H9 (cell line): ENCODE results near the gene GARIN5A. TPM values are rescaled to one million over a fixed set of nuclear protein-coding genes. Genes with fewer than 3 reads are reported as not detected.

Experiments
- DNase-seq: peaks from one replicate; pipeline ENCODE4 v3.0.0-alpha.2; 2017
- H2AFZ ChIP-seq: one replicate; pipeline ENCODE4 v1.6.1; 2013; ENCODE audit warnings: mild to moderate bottlenecking, low read length, control low read depth, moderate library complexity
- H2AK5ac ChIP-seq: 2 replicates; pipeline ENCODE4 v1.6.1; 2013; ENCODE audit warnings: low read length, control low read depth, mixed read lengths; ENCODE audit not compliant: insufficient read length
- H2BK120ac ChIP-seq: one replicate; pipeline ENCODE4 v1.6.1; 2013; ENCODE audit warnings: low read depth, mild to moderate bottlenecking, low read length, control low read depth, inconsistent platforms; ENCODE audit not compliant: poor library complexity, severe bottlenecking
- H2BK12ac ChIP-seq: 2 replicates; pipeline ENCODE4 v1.6.1; 2013; ENCODE audit warnings: low read length, control low read depth, mixed read lengths, low read depth; ENCODE audit not compliant: insufficient read length
- H2BK15ac ChIP-seq: 2 replicates; pipeline ENCODE4 v1.6.1; 2013; ENCODE audit warnings: low read depth, low read length, control low read depth
- H2BK20ac ChIP-seq: one replicate; pipeline ENCODE4 v1.6.1; 2013; ENCODE audit warnings: low read depth, mild to moderate bottlenecking, low read length, control low read depth, inconsistent platforms; ENCODE audit not compliant: poor library complexity, severe bottlenecking
- H2BK5ac ChIP-seq: 2 replicates; pipeline ENCODE4 v1.6.1; 2013; ENCODE audit warnings: low read length, control low read depth, mixed read lengths; ENCODE audit not compliant: insufficient read length
- H3K14ac ChIP-seq: 2 replicates; pipeline ENCODE4 v1.6.1; 2013; ENCODE audit warnings: low read length, control low read depth; ENCODE audit not compliant: insufficient read depth
- H3K18ac ChIP-seq: 2 replicates; pipeline ENCODE4 v1.6.1; 2013; ENCODE audit warnings: low read depth, mild to moderate bottlenecking, mixed read lengths, low read length, control low read depth; ENCODE audit not compliant: insufficient read length
- H3K23ac ChIP-seq: 2 replicates; pipeline ENCODE4 v1.6.1; 2013; ENCODE audit warnings: low read length, control low read depth, mixed read lengths, low read depth; ENCODE audit not compliant: insufficient read length
- H3K23me2 ChIP-seq: 2 replicates; pipeline ENCODE4 v1.6.1; 2013; ENCODE audit warnings: low read depth, mild to moderate bottlenecking, mixed read lengths, low read length, control low read depth; ENCODE audit not compliant: insufficient read length, poor library complexity, severe bottlenecking
- H3K27ac ChIP-seq: 2 replicates; pipeline ENCODE4 v1.5.1; 2013; ENCODE audit warnings: low read length, control low read depth, mixed read lengths, low read depth; ENCODE audit not compliant: insufficient read length
- H3K27me3 ChIP-seq: 2 replicates; pipeline ENCODE4 v1.6.1; 2013; ENCODE audit warnings: low read length, control low read depth, inconsistent platforms; ENCODE audit not compliant: insufficient read depth
- H3K4ac ChIP-seq: 2 replicates; pipeline ENCODE4 v1.6.1; 2013; ENCODE audit warnings: low read depth, mild to moderate bottlenecking, control low read depth, inconsistent platforms, low read length, moderate library complexity
- H3K4me1 ChIP-seq: 2 replicates; pipeline ENCODE4 v1.6.1; 2013; ENCODE audit warnings: low read length, control low read depth, inconsistent platforms; ENCODE audit not compliant: insufficient read depth
- H3K4me2 ChIP-seq: 2 replicates; pipeline ENCODE4 v1.6.1; 2013; ENCODE audit warnings: low read length, control low read depth, mixed read lengths; ENCODE audit not compliant: insufficient read length, insufficient read depth
- H3K56ac ChIP-seq: 2 replicates; pipeline ENCODE4 v1.6.1; 2013; ENCODE audit warnings: low read depth, mild to moderate bottlenecking, mixed read lengths, low read length, control low read depth; ENCODE audit not compliant: insufficient read length
- H3K79me1 ChIP-seq: 2 replicates; pipeline ENCODE4 v1.6.1; 2013; ENCODE audit warnings: low read depth, mild to moderate bottlenecking, moderate library complexity, low read length, control low read depth, inconsistent platforms; ENCODE audit not compliant: insufficient read depth, poor library complexity, severe bottlenecking
- H3K79me2 ChIP-seq: 2 replicates; pipeline ENCODE4 v1.6.1; 2013; ENCODE audit warnings: low read length, control low read depth, inconsistent platforms; ENCODE audit not compliant: insufficient read depth
- H3K9ac ChIP-seq: 2 replicates; pipeline ENCODE4 v1.6.1; 2013; ENCODE audit warnings: low read length, control low read depth, mixed read lengths; ENCODE audit not compliant: insufficient read length; ENCODE audit errors: extremely low read depth
- H3K9me3 ChIP-seq: one replicate; pipeline ENCODE4 v1.6.1; 2013; ENCODE audit warnings: low read depth, low read length, inconsistent platforms; ENCODE audit not compliant: control insufficient read depth
- H3T11ph ChIP-seq: one replicate; pipeline ENCODE4 v1.6.1; 2013; ENCODE audit warnings: mild to moderate bottlenecking, low read length, control low read depth, inconsistent platforms
- H4K20me1 ChIP-seq: one replicate; pipeline ENCODE4 v1.6.1; 2013; ENCODE audit not compliant: control insufficient read depth, insufficient read length, insufficient read depth
- H4K5ac ChIP-seq: 2 replicates; pipeline ENCODE4 v1.6.1; 2013; ENCODE audit warnings: low read depth, mild to moderate bottlenecking, mixed read lengths, low read length, control low read depth; ENCODE audit not compliant: insufficient read length
- H4K8ac ChIP-seq: replicated peaks from 2 replicates; pipeline ENCODE4 v1.6.1; 2013; ENCODE audit warnings: low read length, control low read depth, mixed read lengths, low read depth; ENCODE audit not compliant: insufficient read length
- H4K91ac ChIP-seq: 2 replicates; pipeline ENCODE4 v1.6.1; 2013; ENCODE audit warnings: low read depth, mild to moderate bottlenecking, moderate library complexity, mixed read lengths, low read length, control low read depth; ENCODE audit not compliant: insufficient read length
- H3K27ac Mint-ChIP-seq, 3 experiments: 2 replicates in 2 of 3; 3 replicates in 1 of 3; pipeline ENCODE4 v1.8.0; 2020 to 2021; ENCODE audit warnings: mixed read lengths in 3 of 3, mild to moderate bottlenecking in 1 of 3, moderate library complexity in 1 of 3
- H3K27me3 Mint-ChIP-seq: 2 replicates; pipeline ENCODE4 v1.8.0; 2021; ENCODE audit warnings: low read depth, mild to moderate bottlenecking, moderate library complexity, mixed read lengths
- H3K36me3 Mint-ChIP-seq, 3 experiments: 2 replicates in 2 of 3; 3 replicates in 1 of 3; pipeline ENCODE4 v1.8.0; 2020 to 2021; ENCODE audit warnings: low read depth in 3 of 3, mixed read lengths in 3 of 3; ENCODE audit not compliant: insufficient read depth in 1 of 3
- H3K4me1 Mint-ChIP-seq, 2 experiments: 2 replicates each; pipeline ENCODE4 v1.8.0; 2020; ENCODE audit warnings: mixed read lengths in 2 of 2
- H3K4me3 Mint-ChIP-seq, 2 experiments: 2 replicates in 1 of 2; 3 replicates in 1 of 2; pipeline ENCODE4 v1.8.0; 2020 to 2021; ENCODE audit warnings: mild to moderate bottlenecking in 2 of 2, mixed read lengths in 2 of 2, moderate library complexity in 1 of 2
- H3K9me3 Mint-ChIP-seq, 2 experiments: 2 replicates in 1 of 2; 3 replicates in 1 of 2; pipeline ENCODE4 v1.8.0; 2020; ENCODE audit warnings: mild to moderate bottlenecking in 2 of 2, mixed read lengths in 2 of 2, moderate library complexity in 1 of 2
- CTCF ChIP-seq: fragments of 200-600 bp; sonication (generic); conservative IDR thresholded peaks from 3 replicates; pipeline ENCODE4 v1.8.0; 2021; ENCODE audit warnings: antibody characterized with exemption, mild to moderate bottlenecking
- WGBS: extraction: QIAGEN DNeasy Blood & Tissue Kit; methylation state at CpG from one replicate; pipeline ENCODE4 v1.1.7; 2013; ENCODE audit warnings: missing lambda C conversion rate, low lambda C conversion rate, mixed read lengths; ENCODE audit not compliant: insufficient read length; ENCODE audit errors: extremely low coverage; 5-methylcytosine and 5-hydroxymethylcytosine counted together
- total RNA-seq: library from RNA; stranded (reverse); gene quantifications from 2 replicates; pipeline ENCODE4 v1.2.1, GENCODE V29; 2021

GARIN5A gene
- total RNA-seq, 1 experiment from 2014 or later: 9.5 TPM

DNA sequence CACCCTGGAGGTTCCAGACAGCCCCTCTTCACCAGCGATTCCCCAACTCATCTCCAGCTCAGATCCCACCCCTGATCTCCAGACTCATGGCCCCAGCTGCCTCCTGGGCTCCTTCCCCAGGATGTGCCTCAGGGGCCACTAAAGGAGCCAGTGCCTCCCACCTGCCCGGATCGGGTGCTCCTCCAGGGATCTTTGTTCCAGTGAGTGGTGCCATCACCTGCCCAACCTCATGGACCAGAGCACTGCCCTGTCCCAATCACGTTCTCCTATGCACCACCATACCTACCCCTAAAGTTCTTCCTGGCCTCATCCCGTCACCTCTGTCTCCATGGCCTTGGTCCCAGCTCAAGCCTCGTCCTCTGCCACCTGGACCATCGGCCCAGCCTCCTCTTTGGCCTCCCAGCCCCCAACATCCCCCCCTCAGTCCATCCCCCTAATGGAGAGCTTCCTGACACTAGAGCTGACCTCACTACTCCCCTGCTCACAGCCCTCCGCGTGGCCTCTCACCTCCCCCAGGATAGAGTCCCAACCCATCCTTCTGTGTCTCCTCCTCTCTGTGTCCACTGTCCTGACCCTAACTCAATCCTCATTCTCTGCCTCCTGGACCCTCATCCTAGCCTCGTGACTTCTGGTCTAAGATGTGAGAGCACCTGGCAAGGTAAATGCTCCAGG lies 8.8 kb upstream of the GARIN5A start:
- H4K5ac ChIP-seq: no peak overlapping the region
- no CpG with 5 or more reads among the region's 10 CpGs for WGBS
- H3T11ph ChIP-seq: no peak overlapping the region
- no peak overlapping the region for H3K18ac ChIP-seq
- H3K4me1 ChIP-seq: no peaks in the 10 kb centered on the region
- Mint-ChIP-seq H3K36me3 (peaks cover 45 to 56% (median 54%) of the 10 kb centered on the region in 3 experiments), H3K4me3 (no peak overlapping the region), H3K27ac (no peak overlapping the region), H3K9me3 (peaks cover 27 to 33% of the 10 kb centered on the region in 2 experiments), H3K4me1 (peaks cover 15 to 24% of the 10 kb centered on the region in 2 experiments), H3K27me3 (peaks cover 54% of the 10 kb centered on the region)
- no peak overlapping the region for H2BK15ac ChIP-seq
- DNase-seq: no peak
- H3K23me2 ChIP-seq: no peaks in the 10 kb centered on the region
- no peak for TF ChIP-seq CTCF
- no peak overlapping the region for H3K9ac ChIP-seq
- H3K27ac ChIP-seq: no peak overlapping the region
- no peak overlapping the region for H3K23ac ChIP-seq
- no peak overlapping the region for H3K4ac ChIP-seq
- H3K9me3 ChIP-seq: peaks cover 8% of the 10 kb centered on the region
- H3K27me3 ChIP-seq: no peaks in the 10 kb centered on the region; the same call in 1 of the 2 replicates
- H4K8ac ChIP-seq: no peak overlapping the region
- no peak overlapping the region for H2BK120ac ChIP-seq
- no peak overlapping the region for H2AK5ac ChIP-seq
- no peaks in the 10 kb centered on the region for H3K79me2 ChIP-seq
- no peak overlapping the region for H2BK20ac ChIP-seq
- H4K91ac ChIP-seq: no peak overlapping the region
- H3K14ac ChIP-seq: no peak overlapping the region
- H3K4me2 ChIP-seq: no peak overlapping the region
- no peaks in the 10 kb centered on the region for H4K20me1 ChIP-seq
- H3K79me1 ChIP-seq: no peaks in the 10 kb centered on the region
- no peak overlapping the region for H3K56ac ChIP-seq
- H2BK5ac ChIP-seq: no peak overlapping the region
- no peak overlapping the region for H2AFZ ChIP-seq
- H2BK12ac ChIP-seq: no peak overlapping the region
